Measurements from ENCODE around the gene CACNA2D1. TPM values are rescaled to one million over a fixed set of nuclear protein-coding genes. Genes with fewer than 3 reads are reported as not detected.

CACNA2D1 gene
- total RNA-seq, 4 donors from 2014 or later: 0.30 to 12.8 (median 2.4) TPM

- H3K27ac ChIP-seq: no peak overlapping the region
- no peak for DNase-seq
- WGBS, 2 donors: 89 to 96% methylated on average over 2 of the region's 2 CpGs
- H3K36me3 ChIP-seq: no peaks in the 10 kb centered on the region
- no peaks in the 10 kb centered on the region for H3K4me1 ChIP-seq
- no peak overlapping the region for H3K4me3 ChIP-seq
- no peaks in the 10 kb centered on the region for H3K9me3 ChIP-seq
- H3K27me3 ChIP-seq: no peaks in the 10 kb centered on the region
- TF ChIP-seq POLR2A (IDR thresholded peaks at IDR 0.05) (no peak), CTCF (IDR thresholded peaks at IDR 0.05) (no peak)
- intact Hi-C loops (cut with DNase I): no loop called here
These were observed 438.5 kb downstream of the CACNA2D1 start for GRCh38 chr7:82005056-82005455.

GRCh38 chr7:81993186-81993585 lies 450.4 kb downstream of the CACNA2D1 start:
- Histone ChIP-seq H3K27ac (no peak overlapping the region), H3K9me3 (no peaks in the 10 kb centered on the region), H3K36me3 (no peaks in the 10 kb centered on the region), H3K4me1 (no peaks in the 10 kb centered on the region), H3K27me3 (no peaks in the 10 kb centered on the region), H3K4me3 (no peak overlapping the region)
- TF ChIP-seq POLR2A (IDR thresholded peaks at IDR 0.05): no peak
- TF ChIP-seq CTCF (IDR thresholded peaks at IDR 0.05): no peak
- intact Hi-C loops (cut with DNase I): no loop called here
- no peak for DNase-seq

DNA sequence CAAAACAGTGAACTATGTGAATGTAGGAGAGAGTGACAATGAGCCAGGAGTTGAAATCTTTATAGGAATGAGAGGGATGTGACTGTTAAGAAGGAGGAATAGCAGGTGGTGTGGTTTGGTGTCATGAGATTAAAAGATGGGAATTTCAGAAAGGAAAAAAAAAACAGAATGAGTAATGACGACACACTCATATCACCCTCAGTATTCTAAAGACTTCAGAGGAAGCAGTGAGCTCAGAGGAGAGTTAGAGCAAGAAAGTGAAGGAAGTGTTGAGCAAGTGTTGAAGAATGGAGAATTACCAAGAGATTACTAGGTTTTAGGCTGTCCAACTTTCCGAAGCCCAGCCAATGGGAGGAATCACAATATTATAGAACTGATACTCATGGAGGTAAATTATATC lies 453.2 kb downstream of the CACNA2D1 start:
- no peak for DNase-seq
- TF ChIP-seq POLR2A (IDR thresholded peaks at IDR 0.05) (no peak), CTCF (IDR thresholded peaks at IDR 0.05) (no peak)
- Histone ChIP-seq H3K27ac (no peak overlapping the region), H3K4me1 (no peaks in the 10 kb centered on the region), H3K36me3 (no peaks in the 10 kb centered on the region), H3K9me3 (no peaks in the 10 kb centered on the region), H3K4me3 (no peak overlapping the region), H3K27me3 (no peaks in the 10 kb centered on the region)
- intact Hi-C loops (cut with DNase I): no loop called here
- WGBS, 2 donors: 65 to 73% methylated on average over 2 of the region's 2 CpGs

GRCh38 chr7:81986723-81987470 lies 456.7 kb downstream of the CACNA2D1 start:
- no peaks in the 10 kb centered on the region for H3K4me1 ChIP-seq
- TF ChIP-seq CTCF (IDR thresholded peaks at IDR 0.05) (no peak), POLR2A (IDR thresholded peaks at IDR 0.05) (no peak)
- 87 to 88% methylated on average over 3 of the region's 3 CpGs for WGBS, 2 donors
- H3K27ac ChIP-seq: no peak overlapping the region
- H3K9me3 ChIP-seq: no peaks in the 10 kb centered on the region
- no peak overlapping the region for H3K4me3 ChIP-seq
- no peaks in the 10 kb centered on the region for H3K36me3 ChIP-seq
- intact Hi-C loops (cut with DNase I): no loop called here
- H3K27me3 ChIP-seq: no peaks in the 10 kb centered on the region
- DNase-seq: no peak

DNA sequence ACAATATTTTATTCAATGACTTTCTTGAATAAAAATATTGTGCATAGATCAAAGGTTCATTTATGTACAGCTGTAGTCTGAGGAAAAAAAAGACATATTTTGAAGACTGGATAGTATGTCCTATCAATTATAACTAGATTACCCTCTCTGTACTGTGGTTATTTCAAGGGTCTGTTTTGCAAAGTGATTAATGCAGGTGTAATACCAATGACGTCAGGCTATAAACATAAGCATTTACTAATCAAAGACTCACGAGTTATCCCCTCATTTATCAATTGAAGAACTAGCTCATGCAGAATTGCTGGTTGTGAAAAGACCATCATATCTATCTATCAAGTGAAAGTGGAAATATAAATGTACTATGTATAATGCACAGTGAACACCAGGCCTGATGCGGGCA lies 460.2 kb downstream of the CACNA2D1 start:
- Histone ChIP-seq H3K27me3 (no peaks in the 10 kb centered on the region), H3K4me3 (no peak overlapping the region), H3K27ac (no peak overlapping the region), H3K36me3 (no peaks in the 10 kb centered on the region), H3K4me1 (no peaks in the 10 kb centered on the region), H3K9me3 (no peaks in the 10 kb centered on the region)
- 60 to 67% methylated on average over 3 of the region's 3 CpGs for WGBS, 2 donors
- TF ChIP-seq CTCF (IDR thresholded peaks at IDR 0.05): no peak
- no peak for TF ChIP-seq POLR2A (IDR thresholded peaks at IDR 0.05)
- intact Hi-C loops (cut with DNase I): no loop called here
- no peak for DNase-seq
